ENCODE measurements around the gene ZNG1B. TPM values are rescaled to one million over a fixed set of nuclear protein-coding genes. Genes with fewer than 3 reads are reported as not detected.
A peak's percentile ranks its signal among the peaks of the same experiment; 100 is the strongest.
"Not testable (repeated sequence)": the region's sequence is repeated elsewhere in the genome, so short reads cannot be mapped to it uniquely, and the experiment has no call there.

The ZNG1B gene
- total and polyA plus RNA-seq, 9 of the 15 experiments (the other 6 are each of a cell fraction or from before 2014, with no cell fraction given) = 37.4 to 108 (median 45.0) TPM

GRCh38 chr2:113407446-113408099 is 29.9 kb upstream of the ZNG1B start:
- no peaks in the 10 kb centered on the region for H3K9me3 ChIP-seq (replicated peaks; ENCODE audit: control insufficient read depth, insufficient read depth, low read depth, low read length)
- FAIRE-seq (no peak), ATAC-seq (peak; percentile 52; the same call in 1 of the 3 replicates), DNase-seq (ENCODE audit: extremely low read depth in 1 of 4, low spot score in 3 of 4) (peak in 1 of 4 experiments; percentile 14)
- H3K4me2 ChIP-seq (ENCODE audit: insufficient read depth, low read length) = no peak overlapping the region
- H3K36me3 ChIP-seq (ENCODE audit: control insufficient read depth, insufficient read depth, low read length) = no peaks in the 10 kb centered on the region
- no TSS peak for BruUV-seq (replicated peaks)
- ChIA-PET CTCF (ENCODE audit: low intra/inter-chr PET ratio) (no interaction called here), POLR2A (no interaction called here)
- H2AFZ ChIP-seq (ENCODE audit: low read depth, low read length) = no peak overlapping the region
- in situ Hi-C loops (cut with MboI) = no loop called here
- peaks cover 7 to 20% of the 10 kb centered on the region in 2 experiments; a peak in 4 of 5 replicates for H3K27me3 ChIP-seq (ENCODE audit: control insufficient read depth in 2 of 2, insufficient read depth in 2 of 2, low read length in 2 of 2)
- 0% methylated on average over 3 of the region's 3 CpGs for WGBS (ENCODE audit: insufficient coverage, low coverage, missing lambda C conversion rate)
- TF ChIP-seq EWSR1 (IDR thresholded peaks at IDR 0.05; ENCODE audit: borderline replicate concordance, low read depth, partially characterized antibody) = no peak
- TF ChIP-seq CTCF (IDR thresholded peaks at IDR 0.05 in 2 of 3, conservative IDR thresholded peaks at IDR 0.05 in 1 of 3; ENCODE audit: insufficient read depth in 2 of 3, low read depth in 1 of 3, low read length in 3 of 3) = peak; percentile 19 to 44 (median 39); a peak in 5 of 6 replicates
- no peak for TF ChIP-seq SMARCA5 (IDR thresholded peaks at IDR 0.05)
- peak; percentile 54; the same call in 1 of the 2 replicates for TF ChIP-seq ARID3A (IDR thresholded peaks at IDR 0.05; ENCODE audit: borderline replicate concordance, low read depth, low read length)
- TF ChIP-seq FOXA3 (CRISPR knock-in tag; conservative IDR thresholded peaks at IDR 0.05 in 1 of 2, IDR thresholded peaks at IDR 0.05 in 1 of 2) = 0 out of 4 replicates have a peak, but pooled peaks of 1 of the 2 experiments have one; percentile 41
- H3K9me1 ChIP-seq (ENCODE audit: control insufficient read depth, insufficient read depth, low read length) = no peaks in the 10 kb centered on the region
- intact Hi-C loops (cut with micrococcal nuclease) = no loop called here
- no peak overlapping the region for H3K27ac ChIP-seq (ENCODE audit: extremely low read depth, low read depth, low read length)
- H3K4me1 ChIP-seq (replicated peaks in 1 of 2; ENCODE audit: control insufficient read depth in 2 of 2, insufficient read depth in 2 of 2, low read length in 2 of 2) = no peaks in the 10 kb centered on the region
- no peak overlapping the region for H3K4me3 ChIP-seq
- no peak overlapping the region for H3K9ac ChIP-seq (ENCODE audit: insufficient read depth in 1 of 2, low read depth in 2 of 2, low read length in 2 of 2)
- no peaks in the 10 kb centered on the region for H4K20me1 ChIP-seq (replicated peaks; ENCODE audit: control insufficient read depth, insufficient read depth, low read length)
- H3K79me2 ChIP-seq (ENCODE audit: control insufficient read depth, insufficient read depth, low read length) = no peaks in the 10 kb centered on the region

- intact Hi-C loops (cut with micrococcal nuclease); H2AFZ ChIP-seq (ENCODE audit: low read depth, low read length); H3K9me1 ChIP-seq (ENCODE audit: control insufficient read depth, insufficient read depth, low read length); H3K9me3 ChIP-seq (replicated peaks; ENCODE audit: control insufficient read depth, insufficient read depth, low read depth, low read length); H3K79me2 ChIP-seq (ENCODE audit: control insufficient read depth, insufficient read depth, low read length); H3K9ac ChIP-seq (ENCODE audit: insufficient read depth in 1 of 2, low read depth in 2 of 2, low read length in 2 of 2); BruUV-seq (replicated peaks); DNase-seq (ENCODE audit: extremely low read depth in 1 of 4, low spot score in 3 of 4); ATAC-seq; H3K4me2 ChIP-seq (ENCODE audit: insufficient read depth, low read length); H3K27ac ChIP-seq (ENCODE audit: extremely low read depth, low read depth, low read length); H3K36me3 ChIP-seq (ENCODE audit: control insufficient read depth, insufficient read depth, low read length); FAIRE-seq; POLR2A ChIA-PET; H4K20me1 ChIP-seq (replicated peaks; ENCODE audit: control insufficient read depth, insufficient read depth, low read length); in situ Hi-C loops (cut with MboI); H3K27me3 ChIP-seq (ENCODE audit: control insufficient read depth in 2 of 2, insufficient read depth in 2 of 2, low read length in 2 of 2); CTCF ChIA-PET (ENCODE audit: low intra/inter-chr PET ratio); H3K4me1 ChIP-seq (replicated peaks in 1 of 2; ENCODE audit: control insufficient read depth in 2 of 2, insufficient read depth in 2 of 2, low read length in 2 of 2); H3K4me3 ChIP-seq: not testable (repeated sequence)
- WGBS (ENCODE audit: insufficient coverage, low coverage, missing lambda C conversion rate) = 14% methylated on average over 1 of the region's 3 CpGs
Measured at GRCh38 chr2:113411725-113412352, 25.7 kb upstream of the ZNG1B start.
